Measurements from ENCODE around the gene ST14.

ST14 gene

GRCh38 chr11:130131961-130132850 lies 27.4 kb upstream of the ST14 start:
- peak; percentile 89 for FAIRE-seq

GRCh38 chr11:130133716-130134115 lies 25.9 kb upstream of the ST14 start:
- no peak for FAIRE-seq

More at GRCh38 chr11:130131961-130132850, 27.4 kb upstream of the ST14 start:
- peak; percentile 40 for DNase-seq (ENCODE audit: extremely low spot score, insufficient read length, low read depth)

GRCh38 chr11:130136107-130136506 lies 23.5 kb upstream of the ST14 start:
- no peak for FAIRE-seq
- no peak for DNase-seq (ENCODE audit: extremely low spot score, insufficient read length, low read depth)

More at GRCh38 chr11:130133716-130134115, 25.9 kb upstream of the ST14 start:
- DNase-seq (ENCODE audit: extremely low spot score, insufficient read length, low read depth), result no peak

GRCh38 chr11:130137999-130138398 lies 21.6 kb upstream of the ST14 start:
- no peak for DNase-seq (ENCODE audit: extremely low spot score, insufficient read length, low read depth)
- FAIRE-seq, result no peak

- FAIRE-seq (no peak), DNase-seq (ENCODE audit: extremely low spot score, insufficient read length, low read depth) (no peak)
Measured at GRCh38 chr11:130139401-130139800, 20.2 kb upstream of the ST14 start.

- FAIRE-seq, result no peak
Measured at GRCh38 chr11:130141561-130142341, 17.8 kb upstream of the ST14 start.

GRCh38 chr11:130144141-130144540 lies 15.4 kb upstream of the ST14 start:
- DNase-seq (ENCODE audit: extremely low spot score, insufficient read length, low read depth) (no peak), FAIRE-seq (no peak)

More at GRCh38 chr11:130141561-130142341, 17.8 kb upstream of the ST14 start:
- no peak for DNase-seq (ENCODE audit: extremely low spot score, insufficient read length, low read depth)

- DNase-seq (ENCODE audit: extremely low spot score, insufficient read length, low read depth) (no peak), FAIRE-seq (no peak)
Measured at GRCh38 chr11:130144861-130145281, 14.7 kb upstream of the ST14 start.

- DNase-seq (ENCODE audit: extremely low spot score, insufficient read length, low read depth), result no peak
- no peak for FAIRE-seq
Measured at GRCh38 chr11:130145311-130145812, 14.2 kb upstream of the ST14 start.

GRCh38 chr11:130145975-130146776 lies 13.4 kb upstream of the ST14 start:
- FAIRE-seq, result no peak
- DNase-seq (ENCODE audit: extremely low spot score, insufficient read length, low read depth), result no peak

- DNase-seq (ENCODE audit: extremely low spot score, insufficient read length, low read depth) (no peak), FAIRE-seq (no peak)
Measured at GRCh38 chr11:130146796-130147195, 12.8 kb upstream of the ST14 start.

GRCh38 chr11:130148796-130149326 lies 10.7 kb upstream of the ST14 start:
- FAIRE-seq, result no peak
- DNase-seq (ENCODE audit: extremely low spot score, insufficient read length, low read depth), result no peak

- DNase-seq (ENCODE audit: extremely low spot score, insufficient read length, low read depth) (no peak), FAIRE-seq (no peak)
Measured at GRCh38 chr11:130150790-130151189, 8.8 kb upstream of the ST14 start.

GRCh38 chr11:130151196-130151595 lies 8.4 kb upstream of the ST14 start:
- no peak for DNase-seq (ENCODE audit: extremely low spot score, insufficient read length, low read depth)
- no peak for FAIRE-seq

- FAIRE-seq, result no peak
- no peak for DNase-seq (ENCODE audit: extremely low spot score, insufficient read length, low read depth)
Measured at GRCh38 chr11:130156108-130157022, 3.2 kb upstream of the ST14 start.

- FAIRE-seq, result no peak
Measured at GRCh38 chr11:130157101-130157500, 2.5 kb upstream of the ST14 start.

GRCh38 chr11:130157840-130158239 lies 1.7 kb upstream of the ST14 start:
- FAIRE-seq, result no peak
- DNase-seq (ENCODE audit: extremely low spot score, insufficient read length, low read depth), result no peak

More at GRCh38 chr11:130157101-130157500, 2.5 kb upstream of the ST14 start:
- no peak for DNase-seq (ENCODE audit: extremely low spot score, insufficient read length, low read depth)

- FAIRE-seq, result no peak
Measured at GRCh38 chr11:130159139-130159538, 443 bp upstream of the ST14 start.

More at GRCh38 chr11:130159139-130159538, 443 bp upstream of the ST14 start:
- no peak for DNase-seq (ENCODE audit: extremely low spot score, insufficient read length, low read depth)
